ENCODE results near the gene SPRR4. TPM values are rescaled to one million over a fixed set of nuclear protein-coding genes. Genes with fewer than 3 reads are reported as not detected.

Gene SPRR4
- total and polyA plus RNA-seq, 10 donors: not detected

- Histone ChIP-seq H3K4me1 (no peaks in the 10 kb centered on the region), H3K36me3 (no peaks in the 10 kb centered on the region), H3K27ac (no peak overlapping the region), H3K4me3 (no peak overlapping the region), H3K27me3 (replicated peaks in 1 of 7) (peaks cover 0 to 22% (median 0%) of the 10 kb centered on the region in 7 donors), H3K9me3 (no peaks in the 10 kb centered on the region)
- no peak for DNase-seq
- TF ChIP-seq POLR2A (IDR thresholded peaks at IDR 0.05): no peak
- no peak for TF ChIP-seq POLR2AphosphoS5 (IDR thresholded peaks at IDR 0.05)
- no peak for TF ChIP-seq CTCF (IDR thresholded peaks at IDR 0.05 in 8 of 11, conservative IDR thresholded peaks at IDR 0.05 in 3 of 11)
- WGBS, 5 donors: 47 to 74% (median 61%) methylated on average over 2 of the region's 2 CpGs
- intact Hi-C loops (cut with DNase I; ENCODE audit: low total_unique reads): no loop called here
These were observed 2.2 kb upstream of the SPRR4 start for GRCh38 chr1:152968248-152968647.

GRCh38 chr1:152969036-152969435, 1.4 kb upstream of the SPRR4 start:
- 75 to 89% (median 79%) methylated on average over 2 of the region's 2 CpGs for WGBS, 5 donors
- H3K36me3 ChIP-seq: no peaks in the 10 kb centered on the region
- H3K27ac ChIP-seq: no peak overlapping the region
- no peaks in the 10 kb centered on the region for H3K9me3 ChIP-seq
- H3K4me3 ChIP-seq: no peak overlapping the region
- intact Hi-C loops (cut with DNase I; ENCODE audit: low total_unique reads): no loop called here
- H3K27me3 ChIP-seq (replicated peaks in 1 of 7): peaks cover 0 to 22% (median 0%) of the 10 kb centered on the region in 7 donors
- DNase-seq: no peak
- H3K4me1 ChIP-seq: no peaks in the 10 kb centered on the region
- TF ChIP-seq POLR2AphosphoS5 (IDR thresholded peaks at IDR 0.05) (no peak), POLR2A (IDR thresholded peaks at IDR 0.05) (no peak), CTCF (IDR thresholded peaks at IDR 0.05 in 8 of 11, conservative IDR thresholded peaks at IDR 0.05 in 3 of 11) (no peak)

- Histone ChIP-seq H3K27me3 (replicated peaks in 1 of 7) (peaks cover 0 to 16% (median 0%) of the 10 kb centered on the region in 7 donors), H3K4me3 (no peak overlapping the region), H3K36me3 (no peaks in the 10 kb centered on the region), H3K9me3 (no peaks in the 10 kb centered on the region), H3K4me1 (no peaks in the 10 kb centered on the region), H3K27ac (no peak overlapping the region)
- no peak for TF ChIP-seq CTCF (IDR thresholded peaks at IDR 0.05 in 8 of 11, conservative IDR thresholded peaks at IDR 0.05 in 3 of 11)
- no peak for TF ChIP-seq POLR2A (IDR thresholded peaks at IDR 0.05)
- TF ChIP-seq POLR2AphosphoS5 (IDR thresholded peaks at IDR 0.05): no peak
- 65 to 80% (median 74%) methylated on average over 4 of the region's 4 CpGs for WGBS, 5 donors
- no peak for DNase-seq
- intact Hi-C loops (cut with DNase I; ENCODE audit: low total_unique reads): no loop called here
These were observed 1.9 kb downstream of the SPRR4 start for GRCh38 chr1:152972196-152972886.

- no peaks in the 10 kb centered on the region for H3K36me3 ChIP-seq
- intact Hi-C loops (cut with DNase I; ENCODE audit: low total_unique reads): no loop called here
- H3K9me3 ChIP-seq: no peaks in the 10 kb centered on the region
- H3K4me3 ChIP-seq: no peak overlapping the region
- no peak for TF ChIP-seq POLR2A (IDR thresholded peaks at IDR 0.05)
- TF ChIP-seq CTCF (IDR thresholded peaks at IDR 0.05 in 8 of 11, conservative IDR thresholded peaks at IDR 0.05 in 3 of 11): no peak
- no peak overlapping the region for H3K27ac ChIP-seq
- H3K27me3 ChIP-seq (replicated peaks in 1 of 7): peaks cover 0 to 44% (median 0%) of the 10 kb centered on the region in 7 donors
- H3K4me1 ChIP-seq: no peaks in the 10 kb centered on the region
- no peak for DNase-seq
- 63 to 81% (median 69%) methylated on average over 1 of the region's 1 CpG for WGBS, 5 donors
These were observed 6.2 kb downstream of the SPRR4 start for GRCh38 chr1:152976688-152977087.
